Mammary epithelial cell (primary cell): ENCODE measurements around the gene BBS9.

Experiments used
- EZH2 ChIP-seq: IDR thresholded peaks from 2 replicates; pipeline ENCODE4 v1.6.1; 2012; ENCODE audit warnings: low read length, inconsistent platforms, borderline replicate concordance
- TF ChIP-seq, protein P1 (sequence below), 2 donors: IDR thresholded peaks in 1 of 2; conservative IDR thresholded peaks in 1 of 2; 2 replicates each; pipeline ENCODE4 v1.5.1; 2011 to 2012; ENCODE audit warnings: inconsistent platforms in 2 of 2, low read length in 2 of 2, mild to moderate bottlenecking in 2 of 2, control low read depth in 1 of 2, low read depth in 1 of 2; ENCODE audit not compliant: insufficient read depth in 1 of 2; ENCODE audit errors: extremely low read depth in 1 of 2

DNA sequence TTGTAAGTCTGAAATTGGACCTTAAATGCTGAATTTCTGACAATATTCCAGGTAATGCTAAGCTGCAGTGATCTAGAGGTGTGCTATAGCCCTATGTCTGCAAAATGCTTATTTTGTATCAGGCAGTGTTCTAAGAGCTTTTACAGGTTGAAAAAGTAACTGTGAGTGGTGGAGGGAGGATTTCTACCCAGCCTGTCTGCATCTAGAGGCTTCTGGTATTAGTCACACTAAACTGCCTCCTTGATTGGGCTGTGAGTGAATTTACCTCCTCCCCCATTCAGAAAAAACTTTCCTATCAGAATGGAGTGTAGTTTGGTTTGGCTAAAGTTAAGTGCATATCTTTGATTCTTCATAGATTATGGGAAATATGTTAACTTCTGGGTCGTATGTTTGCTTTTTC is 56.8 kb downstream of the BBS9 start:
- TF ChIP-seq, protein P1, sequence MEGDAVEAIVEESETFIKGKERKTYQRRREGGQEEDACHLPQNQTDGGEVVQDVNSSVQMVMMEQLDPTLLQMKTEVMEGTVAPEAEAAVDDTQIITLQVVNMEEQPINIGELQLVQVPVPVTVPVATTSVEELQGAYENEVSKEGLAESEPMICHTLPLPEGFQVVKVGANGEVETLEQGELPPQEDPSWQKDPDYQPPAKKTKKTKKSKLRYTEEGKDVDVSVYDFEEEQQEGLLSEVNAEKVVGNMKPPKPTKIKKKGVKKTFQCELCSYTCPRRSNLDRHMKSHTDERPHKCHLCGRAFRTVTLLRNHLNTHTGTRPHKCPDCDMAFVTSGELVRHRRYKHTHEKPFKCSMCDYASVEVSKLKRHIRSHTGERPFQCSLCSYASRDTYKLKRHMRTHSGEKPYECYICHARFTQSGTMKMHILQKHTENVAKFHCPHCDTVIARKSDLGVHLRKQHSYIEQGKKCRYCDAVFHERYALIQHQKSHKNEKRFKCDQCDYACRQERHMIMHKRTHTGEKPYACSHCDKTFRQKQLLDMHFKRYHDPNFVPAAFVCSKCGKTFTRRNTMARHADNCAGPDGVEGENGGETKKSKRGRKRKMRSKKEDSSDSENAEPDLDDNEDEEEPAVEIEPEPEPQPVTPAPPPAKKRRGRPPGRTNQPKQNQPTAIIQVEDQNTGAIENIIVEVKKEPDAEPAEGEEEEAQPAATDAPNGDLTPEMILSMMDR (conservative IDR thresholded peaks at IDR 0.05 in 1 of 2, IDR thresholded peaks at IDR 0.05 in 1 of 2; ENCODE audit: extremely low read depth in 1 of 2, insufficient read depth in 1 of 2, low read depth in 1 of 2, low read length in 2 of 2): no peak
- no peak for TF ChIP-seq EZH2
